Measurements from ENCODE around the gene DNAAF5.

DNA sequence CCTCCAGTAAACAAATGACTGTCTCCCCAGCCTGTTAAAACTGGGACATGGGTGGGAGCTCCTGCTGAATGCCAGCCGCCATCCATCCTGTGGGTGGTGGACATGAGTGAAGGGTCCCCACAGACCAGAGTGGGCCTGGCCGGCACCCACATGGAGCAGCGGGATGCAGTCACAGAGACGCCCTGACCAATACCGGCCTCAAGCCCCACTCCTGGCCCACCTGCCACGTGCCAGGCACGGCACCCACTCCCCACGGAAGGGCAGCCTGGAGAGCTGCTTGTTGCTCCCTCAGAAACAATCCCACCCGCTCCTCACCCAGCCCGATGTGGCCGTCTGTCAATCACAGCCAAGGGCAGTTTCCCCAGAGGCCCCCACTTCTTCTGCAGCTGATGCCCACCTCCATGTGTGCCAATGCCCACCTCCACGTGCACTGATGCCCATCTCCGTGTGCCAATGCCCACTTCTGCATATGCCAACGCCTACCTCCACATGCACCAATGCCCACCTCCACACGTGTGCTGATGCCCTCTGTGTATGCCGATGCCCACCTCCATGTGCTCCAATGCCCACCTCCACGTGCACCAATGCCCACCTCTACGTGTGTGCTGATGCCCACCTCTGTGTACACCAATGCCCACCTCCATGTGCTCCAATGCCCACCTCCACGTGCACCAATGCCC, 42.8 kb upstream of the DNAAF5 start:
- TF ChIP-seq, protein P1, sequence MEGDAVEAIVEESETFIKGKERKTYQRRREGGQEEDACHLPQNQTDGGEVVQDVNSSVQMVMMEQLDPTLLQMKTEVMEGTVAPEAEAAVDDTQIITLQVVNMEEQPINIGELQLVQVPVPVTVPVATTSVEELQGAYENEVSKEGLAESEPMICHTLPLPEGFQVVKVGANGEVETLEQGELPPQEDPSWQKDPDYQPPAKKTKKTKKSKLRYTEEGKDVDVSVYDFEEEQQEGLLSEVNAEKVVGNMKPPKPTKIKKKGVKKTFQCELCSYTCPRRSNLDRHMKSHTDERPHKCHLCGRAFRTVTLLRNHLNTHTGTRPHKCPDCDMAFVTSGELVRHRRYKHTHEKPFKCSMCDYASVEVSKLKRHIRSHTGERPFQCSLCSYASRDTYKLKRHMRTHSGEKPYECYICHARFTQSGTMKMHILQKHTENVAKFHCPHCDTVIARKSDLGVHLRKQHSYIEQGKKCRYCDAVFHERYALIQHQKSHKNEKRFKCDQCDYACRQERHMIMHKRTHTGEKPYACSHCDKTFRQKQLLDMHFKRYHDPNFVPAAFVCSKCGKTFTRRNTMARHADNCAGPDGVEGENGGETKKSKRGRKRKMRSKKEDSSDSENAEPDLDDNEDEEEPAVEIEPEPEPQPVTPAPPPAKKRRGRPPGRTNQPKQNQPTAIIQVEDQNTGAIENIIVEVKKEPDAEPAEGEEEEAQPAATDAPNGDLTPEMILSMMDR (conservative IDR thresholded peaks at IDR 0.05; ENCODE audit: low read length) = no peak
- no peak for TF ChIP-seq EZH2phosphoT487 (IDR thresholded peaks at IDR 0.05; ENCODE audit: borderline replicate concordance)
